Thyroid gland (tissue), 4 donors: Measurements from ENCODE around the gene COL4A1. TPM values are rescaled to one million over a fixed set of nuclear protein-coding genes. Genes with fewer than 3 reads are reported as not detected.

ENCODE experiments used
- DNase-seq, 2 donors: peaks; one replicate each; pipeline ENCODE4 v3.0.0-alpha.2; 2019
- H3K27ac ChIP-seq, 3 donors: fragments of 200-600 bp; sonication (generic); 1 replicate in 2 of 3; 2 replicates in 1 of 3; pipeline ENCODE4 v1.5.1; 2016 to 2019; ENCODE audit warnings: mild to moderate bottlenecking in 1 of 3, moderate library complexity in 1 of 3
- H3K27me3 ChIP-seq: fragments of 200-600 bp; sonication (generic); one replicate; pipeline ENCODE4 v1.5.1; 2019
- H3K36me3 ChIP-seq, 2 donors: fragments of 200-600 bp; sonication (generic); one replicate each; pipeline ENCODE4 v1.5.1; 2016 to 2019
- H3K4me1 ChIP-seq, 2 donors: fragments of 200-600 bp; sonication (generic); one replicate each; pipeline ENCODE4 v1.5.1; 2017 to 2019
- H3K4me3 ChIP-seq, 3 donors: fragments of 200-600 bp; sonication (generic); replicated peaks in 1 of 3; 1 replicate in 2 of 3; 2 replicates in 1 of 3; pipeline ENCODE4 v1.5.1; 2016; ENCODE audit warnings: mild to moderate bottlenecking in 1 of 3
- H3K9me3 ChIP-seq: fragments of 200-600 bp; sonication (generic); one replicate; pipeline ENCODE4 v1.5.1; 2017
- POLR2A ChIP-seq, 2 donors: fragments of 450-650 bp; IDR thresholded peaks; one replicate each; pipeline ENCODE4 v1.6.1; 2017; ENCODE audit warnings: antibody characterized with exemption in 2 of 2, mild to moderate bottlenecking in 2 of 2, moderate library complexity in 1 of 2
- WGBS, 2 donors: methylation state at CpG; one replicate each; pipeline ENCODE4 v1.1.5; 2017; 5-methylcytosine and 5-hydroxymethylcytosine counted together
- intact Hi-C: fragments of 100-400 bp; cut with DNase I; formaldehyde crosslinking; loops from one replicate; pipeline ENCODE4 v1.15.1; 2023
- total RNA-seq, 4 donors: library from RNA; depleted of rRNA; stranded (reverse); fragments of >200 nt; gene quantifications; one replicate each; pipeline ENCODE4 v1.2.3, GENCODE V29; 2016
- TF ChIP-seq, protein P1 (sequence below), 6 experiments: fragments of 200-600 bp in 3 of 6; fragments of 450-650 bp in 3 of 6; sonication (generic) in 3 of 6; IDR thresholded peaks; one replicate each; pipeline ENCODE4 v1.5.1; 2016 to 2019; ENCODE audit warnings: antibody characterized with exemption in 6 of 6, mild to moderate bottlenecking in 2 of 6, inconsistent platforms in 1 of 6, moderate library complexity in 1 of 6

The COL4A1 gene
- total RNA-seq, 4 donors from 2014 or later, result 71.3 to 161 (median 112) TPM

DNA sequence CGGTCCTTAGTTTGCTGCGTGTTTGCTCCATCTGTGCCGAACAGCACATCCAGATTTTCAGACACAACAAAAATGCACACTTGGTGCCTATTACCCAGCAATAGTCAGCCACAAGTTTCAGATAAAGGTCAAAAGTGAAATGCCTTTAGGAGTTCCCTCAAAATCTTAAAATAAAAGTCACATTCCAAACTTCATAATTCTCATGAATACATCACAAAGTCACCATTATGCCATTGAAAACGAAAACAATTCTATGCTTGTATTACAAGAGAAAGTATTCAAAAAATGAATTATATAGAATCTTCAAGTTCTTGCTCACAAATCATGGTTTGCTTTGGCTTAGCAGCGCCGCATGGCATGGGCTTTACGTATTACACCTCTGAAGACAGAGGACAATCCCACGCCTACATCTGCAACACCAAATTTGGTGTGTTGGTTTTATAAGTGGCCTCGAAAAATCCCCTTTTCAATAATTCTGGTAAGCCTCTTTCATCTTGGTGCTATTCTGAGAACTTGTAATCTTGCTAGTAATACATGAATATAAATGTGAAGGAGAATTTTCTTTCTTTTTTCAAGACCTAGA is 26.6 kb downstream of the COL4A1 start:
- WGBS, 2 donors, result 88% methylated on average over 9 of the region's 9 CpGs
- intact Hi-C loops, result no loop called here
- TF ChIP-seq, protein P1, sequence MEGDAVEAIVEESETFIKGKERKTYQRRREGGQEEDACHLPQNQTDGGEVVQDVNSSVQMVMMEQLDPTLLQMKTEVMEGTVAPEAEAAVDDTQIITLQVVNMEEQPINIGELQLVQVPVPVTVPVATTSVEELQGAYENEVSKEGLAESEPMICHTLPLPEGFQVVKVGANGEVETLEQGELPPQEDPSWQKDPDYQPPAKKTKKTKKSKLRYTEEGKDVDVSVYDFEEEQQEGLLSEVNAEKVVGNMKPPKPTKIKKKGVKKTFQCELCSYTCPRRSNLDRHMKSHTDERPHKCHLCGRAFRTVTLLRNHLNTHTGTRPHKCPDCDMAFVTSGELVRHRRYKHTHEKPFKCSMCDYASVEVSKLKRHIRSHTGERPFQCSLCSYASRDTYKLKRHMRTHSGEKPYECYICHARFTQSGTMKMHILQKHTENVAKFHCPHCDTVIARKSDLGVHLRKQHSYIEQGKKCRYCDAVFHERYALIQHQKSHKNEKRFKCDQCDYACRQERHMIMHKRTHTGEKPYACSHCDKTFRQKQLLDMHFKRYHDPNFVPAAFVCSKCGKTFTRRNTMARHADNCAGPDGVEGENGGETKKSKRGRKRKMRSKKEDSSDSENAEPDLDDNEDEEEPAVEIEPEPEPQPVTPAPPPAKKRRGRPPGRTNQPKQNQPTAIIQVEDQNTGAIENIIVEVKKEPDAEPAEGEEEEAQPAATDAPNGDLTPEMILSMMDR (IDR thresholded peaks at IDR 0.05), result no peak
- no peak for TF ChIP-seq POLR2A (IDR thresholded peaks at IDR 0.05)
- no peak overlapping the region for H3K4me3 ChIP-seq
- H3K27ac ChIP-seq, result no peak overlapping the region
- H3K4me1 ChIP-seq, result peaks cover 6 to 7% of the 10 kb centered on the region in 2 donors
- H3K9me3 ChIP-seq, result no peaks in the 10 kb centered on the region
- no peak for DNase-seq
- no peaks in the 10 kb centered on the region for H3K27me3 ChIP-seq
- no peaks in the 10 kb centered on the region for H3K36me3 ChIP-seq

DNA sequence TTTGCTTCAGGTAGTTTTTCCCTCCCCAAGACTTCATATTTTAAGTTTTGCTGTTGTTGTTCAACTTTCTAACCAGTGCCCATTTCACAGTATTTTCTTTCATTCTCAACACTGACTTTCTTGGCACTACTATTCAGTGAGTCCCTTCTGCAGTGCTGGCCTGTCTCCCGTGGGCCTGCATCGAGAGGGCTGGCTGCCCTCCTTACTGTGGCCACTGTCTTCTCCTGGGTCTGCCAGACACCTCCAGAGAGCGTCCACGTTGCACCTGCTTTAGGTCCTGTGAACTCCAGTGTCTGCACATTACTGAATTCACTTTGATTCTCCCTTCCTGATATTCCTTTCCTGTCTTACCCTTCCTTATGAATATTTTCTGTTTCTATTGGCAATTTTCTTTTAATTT is 27.3 kb downstream of the COL4A1 start:
- TF ChIP-seq, protein P1 (IDR thresholded peaks at IDR 0.05), result no peak
- no peak for TF ChIP-seq POLR2A (IDR thresholded peaks at IDR 0.05)
- Histone ChIP-seq H3K4me1 (peaks cover 6 to 7% of the 10 kb centered on the region in 2 donors), H3K27ac (no peak overlapping the region), H3K4me3 (no peak overlapping the region), H3K36me3 (no peaks in the 10 kb centered on the region), H3K27me3 (no peaks in the 10 kb centered on the region), H3K9me3 (no peaks in the 10 kb centered on the region)
- 78 to 88% methylated on average over 4 of the region's 4 CpGs for WGBS, 2 donors
- intact Hi-C loops, result no loop called here
- no peak for DNase-seq

DNA sequence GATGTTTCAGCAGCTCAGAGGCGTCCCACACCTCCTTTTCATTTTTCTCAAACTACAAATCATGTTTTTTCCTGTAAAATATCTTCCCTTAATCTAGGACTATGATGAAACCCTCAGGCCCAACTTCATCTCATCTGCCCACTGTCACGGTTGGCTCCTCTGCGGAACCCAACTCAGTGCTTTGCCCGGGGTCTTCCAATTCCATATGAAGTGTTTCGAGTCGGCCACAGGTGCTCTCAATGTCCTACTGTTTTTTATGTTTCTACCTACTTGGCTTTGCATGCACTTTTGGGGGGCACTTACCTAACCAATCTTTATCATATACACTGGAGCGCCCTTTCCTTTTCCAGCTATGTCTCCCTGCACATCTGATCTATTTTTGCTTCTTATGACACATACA is 28.1 kb downstream of the COL4A1 start:
- Histone ChIP-seq H3K9me3 (no peaks in the 10 kb centered on the region), H3K27me3 (no peaks in the 10 kb centered on the region), H3K4me1 (peaks cover 7 to 9% of the 10 kb centered on the region in 2 donors), H3K36me3 (no peaks in the 10 kb centered on the region), H3K27ac (no peak overlapping the region), H3K4me3 (no peak overlapping the region)
- WGBS, 2 donors, result 92 to 95% methylated on average over 7 of the region's 7 CpGs
- TF ChIP-seq, protein P1 (IDR thresholded peaks at IDR 0.05), result no peak
- TF ChIP-seq POLR2A (IDR thresholded peaks at IDR 0.05), result no peak
- intact Hi-C loops, result no loop called here
- DNase-seq, result no peak

DNA sequence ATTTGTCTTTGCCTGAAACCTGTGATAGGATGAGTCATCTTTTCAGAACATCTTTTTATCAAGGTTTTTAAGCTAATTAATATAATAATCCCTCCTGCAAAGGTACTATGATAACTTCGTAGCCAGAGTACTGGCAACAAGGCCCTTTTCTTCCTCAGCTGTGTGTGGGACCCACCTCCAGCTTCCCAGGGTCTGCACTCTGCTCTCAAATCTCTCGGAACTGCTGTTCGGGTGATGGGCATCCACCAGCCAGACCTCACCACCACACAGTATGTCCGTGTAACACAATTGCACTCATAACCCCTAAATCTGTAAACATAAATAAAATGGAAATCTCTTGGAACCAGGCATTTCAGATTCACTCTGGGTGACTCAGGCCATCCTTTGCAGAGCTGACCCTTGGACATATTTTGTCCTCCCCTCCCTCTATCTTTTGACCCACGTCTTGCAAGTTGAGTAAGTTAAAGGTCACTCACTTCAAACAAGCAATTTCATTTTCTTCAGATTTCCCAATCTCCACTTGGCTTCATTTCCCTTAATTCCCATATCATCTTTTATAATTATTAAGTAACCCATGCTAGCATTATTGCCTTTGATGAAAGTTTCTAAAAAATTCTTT is 29.5 kb downstream of the COL4A1 start:
- no peaks in the 10 kb centered on the region for H3K36me3 ChIP-seq
- H3K4me1 ChIP-seq, result peaks cover 4 to 9% of the 10 kb centered on the region in 2 donors
- H3K4me3 ChIP-seq, result no peak overlapping the region
- WGBS, 2 donors, result 78 to 86% methylated on average over 5 of the region's 5 CpGs
- no peaks in the 10 kb centered on the region for H3K9me3 ChIP-seq
- no peaks in the 10 kb centered on the region for H3K27me3 ChIP-seq
- intact Hi-C loops, result no loop called here
- no peak for DNase-seq
- no peak overlapping the region for H3K27ac ChIP-seq
- TF ChIP-seq, protein P1 (IDR thresholded peaks at IDR 0.05), result no peak
- TF ChIP-seq POLR2A (IDR thresholded peaks at IDR 0.05), result no peak

DNA sequence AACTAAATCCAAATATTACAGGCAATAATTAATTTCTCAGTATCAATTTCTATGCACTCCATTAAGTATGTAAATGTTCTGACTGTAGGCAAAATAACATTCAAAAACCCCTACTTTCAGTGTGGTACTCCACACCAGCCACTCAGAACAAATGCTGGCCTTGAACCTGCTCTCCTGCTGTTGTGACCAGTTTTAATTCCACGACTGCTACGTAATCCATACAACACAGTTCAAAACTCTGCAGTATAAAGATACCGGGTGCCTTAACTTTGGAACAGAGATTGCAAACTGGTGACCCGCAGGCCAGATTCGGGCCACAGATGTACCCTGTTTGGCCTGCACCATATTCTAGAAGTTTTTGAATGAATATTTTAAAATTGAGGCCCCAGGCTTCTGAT is 30.4 kb downstream of the COL4A1 start:
- H3K36me3 ChIP-seq, result no peaks in the 10 kb centered on the region
- H3K9me3 ChIP-seq, result no peaks in the 10 kb centered on the region
- intact Hi-C loops, result no loop called here
- peaks cover 0 to 9% of the 10 kb centered on the region in 2 donors for H3K4me1 ChIP-seq
- no peak overlapping the region for H3K4me3 ChIP-seq
- no peak for DNase-seq
- no peak for TF ChIP-seq POLR2A (IDR thresholded peaks at IDR 0.05)
- TF ChIP-seq, protein P1 (IDR thresholded peaks at IDR 0.05), result no peak
- no peaks in the 10 kb centered on the region for H3K27me3 ChIP-seq
- H3K27ac ChIP-seq, result no peak overlapping the region
- WGBS, 2 donors, result 88 to 92% methylated on average over 5 of the region's 5 CpGs
